ENCODE results near the gene ZSCAN20.

DNA sequence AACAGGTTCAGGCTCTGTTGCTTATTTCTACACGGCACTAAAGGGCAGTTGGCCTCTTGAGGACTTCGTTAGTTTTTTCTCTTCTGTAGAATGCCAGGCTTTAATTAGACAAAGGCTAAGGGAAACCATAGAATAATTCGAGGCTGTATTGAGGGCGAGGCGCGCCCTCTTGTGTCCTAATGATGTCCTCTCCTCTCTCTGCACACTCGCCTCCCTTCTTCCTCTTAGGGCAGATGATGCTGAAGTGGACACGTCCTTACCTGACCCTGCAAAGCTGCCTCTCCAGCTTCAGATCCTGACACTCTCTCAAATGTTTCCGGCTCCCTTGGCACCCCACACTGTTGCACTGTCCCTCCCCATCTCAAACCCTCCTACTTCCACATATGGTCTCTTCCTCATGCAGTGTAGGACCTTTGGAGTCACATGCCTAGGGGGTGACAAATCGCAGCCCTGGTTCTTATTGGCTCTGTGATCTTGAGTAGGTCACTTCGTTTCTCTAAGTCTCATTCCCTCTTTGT, 1.9 kb upstream of the ZSCAN20 start:
- TF ChIP-seq SPI1 (IDR thresholded peaks at IDR 0.05; ENCODE audit: low read depth, low read length) (no peak), POLR2A (IDR thresholded peaks at IDR 0.05; ENCODE audit: low read depth, low read length) (no peak), TAF1 (IDR thresholded peaks at IDR 0.05; ENCODE audit: low read depth, low read length) (no peak), POLR2AphosphoS5 (IDR thresholded peaks at IDR 0.05; ENCODE audit: low read depth, low read length) (no peak), PAX5 (IDR thresholded peaks at IDR 0.05; ENCODE audit: insufficient read depth, low read length, severe bottlenecking) (no peak)
